Inferior parietal cortex (tissue), 1 donor: ENCODE results near the gene BDH1.
"Not testable (repeated sequence)": the region's sequence is repeated elsewhere in the genome, so short reads cannot be mapped to it uniquely, and the experiment has no call there.

Experiments used
- DNase-seq: peaks from one replicate; pipeline ENCODE4 v3.0.0-alpha.2; 2016; ENCODE audit errors: extremely low spot score

The BDH1 gene

DNA sequence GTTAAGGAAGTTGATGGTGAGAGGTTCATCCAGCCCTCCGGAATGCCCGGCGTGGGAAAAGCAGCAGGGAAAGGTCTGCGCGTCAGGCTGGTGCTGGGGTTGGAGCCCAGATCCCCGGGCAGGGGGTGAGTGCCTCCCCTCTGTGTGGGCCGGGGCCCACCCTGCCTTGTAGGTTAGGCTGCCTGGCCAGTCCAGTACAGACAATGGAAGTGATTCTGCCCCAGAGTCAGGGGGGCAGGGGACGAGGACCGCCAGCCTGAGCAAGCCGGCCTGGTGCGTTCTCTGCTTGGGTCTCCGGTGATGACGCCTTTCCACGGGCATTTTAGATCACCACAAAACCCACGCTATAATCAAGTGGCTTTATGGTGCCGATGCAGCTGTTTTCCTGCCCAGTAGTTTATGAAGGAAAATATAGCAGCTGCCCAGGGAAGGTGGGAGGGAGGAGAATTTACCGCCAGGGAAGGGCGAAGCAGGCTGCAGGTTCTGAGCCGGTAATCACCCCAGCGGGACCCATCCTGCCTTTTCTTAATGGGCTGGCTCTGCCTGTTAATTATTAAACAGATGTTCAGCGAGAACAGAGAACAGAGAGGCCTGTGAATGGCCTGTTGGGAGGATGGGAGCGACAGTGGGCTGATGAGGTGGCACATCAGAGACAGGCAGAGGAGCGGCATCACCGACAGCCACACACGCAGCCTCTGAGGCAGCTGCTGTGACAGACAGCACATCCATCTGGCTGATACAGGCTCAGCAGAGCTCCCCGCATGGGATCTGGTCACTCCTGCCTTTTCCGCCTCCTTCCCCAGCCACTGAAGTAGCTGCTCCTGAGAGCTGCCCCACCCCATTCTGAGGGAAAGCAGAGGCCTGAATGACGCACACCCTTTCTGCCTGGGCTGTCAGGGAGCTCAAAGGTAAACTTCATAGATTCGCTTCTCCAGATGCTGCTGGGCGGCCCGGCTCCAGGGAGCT lies 35.2 kb downstream of the BDH1 start:
- DNase-seq: no peak

DNA sequence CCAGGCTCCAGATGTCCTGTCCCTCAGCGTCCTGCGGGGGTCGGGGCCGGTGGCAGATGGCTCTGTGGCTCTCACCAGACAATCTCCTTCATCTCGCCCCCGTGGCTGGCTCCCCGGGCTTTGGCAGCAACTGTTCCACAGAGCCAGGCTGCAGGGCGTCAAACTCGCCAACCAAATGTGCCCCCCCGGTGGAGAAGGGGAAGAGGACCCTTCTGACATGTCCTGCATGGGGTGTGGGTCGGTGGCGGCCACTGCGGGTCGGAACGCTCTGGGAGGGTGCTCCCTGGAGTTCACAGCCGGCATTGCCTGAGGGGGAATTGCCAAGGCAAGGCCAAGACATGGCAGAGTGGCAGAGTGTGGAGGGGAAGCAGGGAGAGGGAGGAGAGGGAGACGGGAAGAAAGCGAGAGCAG lies 36.0 kb downstream of the BDH1 start:
- DNase-seq: no peak

- DNase-seq: no peak
These were observed 36.8 kb downstream of the BDH1 start for GRCh38 chr3:197518881-197519421.

- DNase-seq: not testable (repeated sequence)
These were observed 37.7 kb downstream of the BDH1 start for GRCh38 chr3:197517922-197518683.

DNA sequence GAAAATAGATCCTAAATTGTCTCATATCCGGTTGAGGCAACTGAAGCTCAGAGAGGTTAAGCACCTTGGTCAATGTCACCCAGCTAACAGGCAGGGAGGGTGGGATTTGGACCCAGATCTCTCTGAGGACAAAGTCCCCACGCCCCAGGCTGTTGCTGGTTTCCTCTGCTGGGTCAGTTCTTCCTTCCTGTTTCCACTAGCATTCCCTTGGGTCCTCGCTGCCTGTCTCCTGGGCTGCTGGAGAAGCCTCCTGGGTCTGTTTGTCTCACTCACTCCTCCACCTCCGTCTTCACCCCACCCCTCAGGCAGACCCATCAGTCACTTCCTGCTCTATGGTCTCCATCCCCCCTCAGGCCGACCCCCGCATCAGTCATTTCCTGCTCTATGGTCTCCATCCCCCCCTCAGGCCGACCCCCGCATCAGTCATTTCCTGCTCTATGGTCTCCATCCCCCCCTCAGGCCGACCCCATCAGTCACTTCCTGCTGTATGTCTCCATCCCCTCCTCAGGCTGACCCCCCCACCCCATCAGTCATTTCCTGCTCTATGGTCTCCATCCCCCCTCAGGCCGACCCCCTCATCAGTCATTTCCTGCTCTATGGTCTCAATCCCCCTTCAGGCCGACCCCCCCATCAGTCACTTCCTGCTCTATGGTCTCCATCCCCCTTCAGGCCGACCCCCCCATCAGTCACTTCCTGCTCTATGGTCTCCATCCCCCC lies 38.7 kb downstream of the BDH1 start:
- not testable (repeated sequence) for DNase-seq

GRCh38 chr3:197516517-197516889 lies 39.3 kb downstream of the BDH1 start:
- no peak for DNase-seq

GRCh38 chr3:197514786-197515355 lies 40.9 kb downstream of the BDH1 start:
- DNase-seq: no peak

- DNase-seq: no peak
These were observed 41.6 kb downstream of the BDH1 start for GRCh38 chr3:197513953-197514785.

GRCh38 chr3:197512691-197513571 lies 42.8 kb downstream of the BDH1 start:
- no peak for DNase-seq

DNA sequence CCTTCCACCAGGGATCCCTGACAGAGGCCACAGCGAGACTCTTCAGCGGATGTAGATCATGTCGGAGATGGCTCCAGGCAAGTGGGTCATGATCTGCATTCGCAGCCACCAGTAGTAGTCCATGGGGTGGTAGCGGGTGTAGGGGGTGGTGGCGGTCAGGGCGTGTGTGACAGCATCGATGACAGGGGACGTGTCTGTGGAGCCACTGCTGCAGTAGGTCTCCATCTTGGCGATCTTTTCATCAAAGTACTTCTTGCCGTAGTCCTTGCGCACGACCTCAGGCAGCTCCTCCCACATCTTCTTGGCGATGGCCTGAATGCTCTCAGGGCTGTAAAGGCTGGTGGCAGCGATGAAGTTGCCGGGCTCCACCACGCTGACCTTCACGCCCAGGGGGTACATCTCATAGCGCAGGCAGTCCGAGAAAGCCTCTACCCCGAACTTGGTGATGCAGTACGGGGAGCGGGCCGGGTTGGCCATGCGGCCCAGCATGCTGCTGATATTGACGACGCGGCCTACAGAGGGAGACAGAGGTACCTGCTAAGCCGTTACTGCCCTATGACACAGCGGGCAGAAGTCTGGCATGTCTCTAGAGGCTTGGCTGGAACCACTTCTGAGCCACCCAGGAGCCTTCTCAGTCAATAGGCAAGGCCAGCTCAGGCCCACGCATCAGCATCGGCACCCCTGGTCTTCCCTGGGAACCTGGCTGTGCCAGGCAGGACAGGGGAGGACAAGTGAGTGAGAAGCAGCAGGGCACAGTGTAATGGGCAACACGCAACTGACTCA lies 43.7 kb downstream of the BDH1 start:
- DNase-seq: no peak

- no peak for DNase-seq
These were observed 44.6 kb downstream of the BDH1 start for GRCh38 chr3:197511130-197511529.

GRCh38 chr3:197510642-197511018 lies 45.1 kb downstream of the BDH1 start:
- no peak for DNase-seq

- DNase-seq: no peak
These were observed 46.6 kb downstream of the BDH1 start for GRCh38 chr3:197508924-197509775.

DNA sequence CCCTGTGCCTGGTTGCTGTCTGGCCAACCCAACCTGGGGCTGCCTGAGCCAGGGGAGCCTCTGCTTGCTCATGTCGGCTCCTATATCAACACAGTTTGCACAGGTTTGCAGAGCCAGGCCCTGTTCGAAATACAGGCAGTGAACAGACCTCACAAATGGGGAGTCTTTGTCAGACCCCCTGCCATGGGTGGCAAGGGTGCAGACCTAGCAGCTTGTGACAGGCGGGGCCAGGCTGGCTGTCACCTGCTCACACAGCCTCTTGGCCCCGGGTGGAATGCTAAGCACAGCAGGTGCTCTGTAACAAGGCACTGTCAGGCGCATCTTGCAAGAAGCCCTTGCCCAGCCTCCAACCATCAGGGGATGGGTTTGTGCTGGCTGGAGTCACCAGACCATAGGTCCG lies 47.3 kb downstream of the BDH1 start:
- no peak for DNase-seq

GRCh38 chr3:197508051-197508451 lies 47.7 kb downstream of the BDH1 start:
- no peak for DNase-seq

DNA sequence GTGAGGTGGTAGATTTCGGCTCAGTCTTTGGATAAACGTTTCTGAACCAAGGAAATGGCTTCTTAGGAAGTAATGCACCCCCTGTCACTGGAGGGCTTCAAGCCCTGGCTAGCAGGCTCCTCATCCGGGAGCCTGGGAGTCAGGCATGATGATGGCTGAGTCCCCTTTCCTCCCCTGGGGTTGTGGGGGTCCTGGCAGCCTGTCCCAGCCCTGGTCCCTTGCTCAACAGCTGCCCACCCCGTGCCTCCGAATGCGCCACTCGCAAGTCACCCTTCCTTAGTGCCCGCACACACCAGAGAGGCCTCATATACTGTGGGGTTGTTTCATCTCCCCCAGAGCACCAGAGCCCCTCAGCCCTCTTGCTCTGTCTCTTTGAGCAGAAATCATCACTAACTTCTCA lies 48.2 kb downstream of the BDH1 start:
- DNase-seq: no peak

- DNase-seq: no peak
These were observed 48.7 kb downstream of the BDH1 start for GRCh38 chr3:197507081-197507480.
